Type B pancreatic cell (in vitro differentiated cells): ENCODE measurements around the gene INTS13. TPM values are rescaled to one million over a fixed set of nuclear protein-coding genes. Genes with fewer than 3 reads are reported as not detected.

ENCODE experiments used
- DNase-seq: peaks from one replicate; pipeline ENCODE4 v3.0.0; 2021; ENCODE audit warnings: mixed read lengths; ENCODE audit not compliant: unreplicated experiment; ENCODE audit errors: extremely low spot score
- H3K27ac Mint-ChIP-seq: 2 replicates; pipeline ENCODE4 v1.8.0; 2021; ENCODE audit warnings: mild to moderate bottlenecking, mixed read lengths
- H3K27me3 Mint-ChIP-seq: 2 replicates; pipeline ENCODE4 v1.8.0; 2021; ENCODE audit warnings: mixed read lengths
- H3K36me3 Mint-ChIP-seq: 2 replicates; pipeline ENCODE4 v1.8.0; 2021; ENCODE audit warnings: mixed read lengths
- H3K4me1 Mint-ChIP-seq: one replicate; pipeline ENCODE4 v1.8.0; 2021; ENCODE audit warnings: mixed read lengths; ENCODE audit not compliant: unreplicated experiment
- H3K4me3 Mint-ChIP-seq: 2 replicates; pipeline ENCODE4 v1.8.0; 2021; ENCODE audit warnings: mild to moderate bottlenecking, mixed read lengths
- H3K9me3 Mint-ChIP-seq: 2 replicates; pipeline ENCODE4 v1.8.0; 2021; ENCODE audit warnings: mixed read lengths
- CTCF ChIP-seq: fragments of 200-600 bp; sonication (generic); conservative IDR thresholded peaks from 2 replicates; pipeline ENCODE4 v1.5.0; 2021; ENCODE audit warnings: antibody characterized with exemption, mild to moderate bottlenecking
- total RNA-seq: library from RNA; stranded (reverse); gene quantifications from 2 replicates; pipeline ENCODE4 v1.2.1, GENCODE V29; 2021; ENCODE audit warnings: low replicate concordance

The INTS13 gene
- total RNA-seq, 1 donor from 2014 or later: 30.3 TPM

DNA sequence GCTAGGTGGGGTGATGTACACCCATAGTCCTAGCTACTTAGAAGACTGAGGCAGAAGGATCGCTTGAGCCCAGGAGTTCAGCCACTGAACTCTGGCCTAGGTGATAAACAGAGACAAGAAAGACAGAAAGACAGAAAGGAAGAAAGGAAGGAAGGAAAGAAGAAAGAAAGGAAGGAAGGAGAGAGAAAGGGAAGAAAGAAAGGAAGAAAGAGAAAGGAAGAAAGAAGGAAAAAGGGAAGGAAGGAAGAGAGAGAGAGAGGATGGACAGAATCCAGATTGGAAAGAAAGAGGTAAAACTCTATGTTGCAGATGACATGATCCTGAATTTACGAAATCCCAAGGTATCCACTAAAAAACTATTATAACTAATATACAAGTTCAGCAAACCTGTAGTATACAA lies 8.2 kb downstream of the INTS13 start:
- no peaks in the 10 kb centered on the region for H3K9me3 Mint-ChIP-seq
- H3K36me3 Mint-ChIP-seq: peaks cover 43% of the 10 kb centered on the region
- TF ChIP-seq CTCF: no peak
- no peaks in the 10 kb centered on the region for H3K27me3 Mint-ChIP-seq
- no peaks in the 10 kb centered on the region for H3K4me1 Mint-ChIP-seq
- no peak overlapping the region for H3K27ac Mint-ChIP-seq
- no peak for DNase-seq
- no peak overlapping the region for H3K4me3 Mint-ChIP-seq

DNA sequence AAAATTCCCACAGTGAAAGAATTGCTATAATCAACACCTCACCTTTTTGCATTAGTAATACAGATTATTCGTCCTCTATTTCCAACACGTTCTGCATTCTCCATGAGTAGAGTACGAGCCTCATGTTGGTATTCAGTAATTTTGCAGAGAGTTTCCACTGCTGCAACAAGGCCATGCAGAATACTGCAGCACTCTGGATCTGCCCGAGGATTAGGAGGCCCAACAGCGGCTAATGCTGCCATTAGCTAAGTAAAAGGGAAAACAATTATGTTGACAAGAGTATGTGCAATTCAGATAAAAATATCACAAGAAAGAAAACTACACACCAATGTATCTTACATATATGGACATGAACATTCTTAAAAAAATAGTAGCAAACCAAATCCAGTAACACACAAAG lies 9.1 kb downstream of the INTS13 start:
- H3K36me3 Mint-ChIP-seq: peaks cover 39% of the 10 kb centered on the region
- no peak overlapping the region for H3K4me3 Mint-ChIP-seq
- no peaks in the 10 kb centered on the region for H3K27me3 Mint-ChIP-seq
- no peak for DNase-seq
- no peak for TF ChIP-seq CTCF
- H3K27ac Mint-ChIP-seq: no peak overlapping the region
- no peaks in the 10 kb centered on the region for H3K9me3 Mint-ChIP-seq
- H3K4me1 Mint-ChIP-seq: no peaks in the 10 kb centered on the region

GRCh38 chr12:26921886-26922285 lies 15.9 kb downstream of the INTS13 start:
- Mint-ChIP-seq H3K36me3 (peaks cover 37% of the 10 kb centered on the region), H3K27ac (no peak overlapping the region), H3K9me3 (no peaks in the 10 kb centered on the region), H3K4me1 (no peaks in the 10 kb centered on the region), H3K4me3 (no peak overlapping the region), H3K27me3 (no peaks in the 10 kb centered on the region)
- no peak for DNase-seq
- no peak for TF ChIP-seq CTCF

- no peaks in the 10 kb centered on the region for H3K4me1 Mint-ChIP-seq
- H3K27me3 Mint-ChIP-seq: no peaks in the 10 kb centered on the region
- peak overlapping the region; percentile 12 for H3K4me3 Mint-ChIP-seq
- H3K27ac Mint-ChIP-seq: peak overlapping the region; percentile 72
- DNase-seq: no peak
- TF ChIP-seq CTCF: no peak
- H3K9me3 Mint-ChIP-seq: no peaks in the 10 kb centered on the region
- H3K36me3 Mint-ChIP-seq: peaks cover 46% of the 10 kb centered on the region
These were observed 18.6 kb downstream of the INTS13 start for GRCh38 chr12:26919216-26919555.

GRCh38 chr12:26918321-26919215 lies 19.2 kb downstream of the INTS13 start:
- Mint-ChIP-seq H3K27ac (peak overlapping the region; percentile 72), H3K27me3 (no peaks in the 10 kb centered on the region), H3K9me3 (no peaks in the 10 kb centered on the region), H3K36me3 (peaks cover 47% of the 10 kb centered on the region), H3K4me1 (no peaks in the 10 kb centered on the region), H3K4me3 (peak overlapping the region; percentile 12)
- DNase-seq: no peak
- TF ChIP-seq CTCF: no peak
